GM10847 (cell line): ENCODE results near the gene MBD2.

Experiments used
- POLR2A ChIP-seq: IDR thresholded peaks from 2 replicates; pipeline ENCODE4 v1.6.1; 2011; ENCODE audit not compliant: insufficient read length; ENCODE audit errors: extremely low read depth

Gene MBD2, protein sequence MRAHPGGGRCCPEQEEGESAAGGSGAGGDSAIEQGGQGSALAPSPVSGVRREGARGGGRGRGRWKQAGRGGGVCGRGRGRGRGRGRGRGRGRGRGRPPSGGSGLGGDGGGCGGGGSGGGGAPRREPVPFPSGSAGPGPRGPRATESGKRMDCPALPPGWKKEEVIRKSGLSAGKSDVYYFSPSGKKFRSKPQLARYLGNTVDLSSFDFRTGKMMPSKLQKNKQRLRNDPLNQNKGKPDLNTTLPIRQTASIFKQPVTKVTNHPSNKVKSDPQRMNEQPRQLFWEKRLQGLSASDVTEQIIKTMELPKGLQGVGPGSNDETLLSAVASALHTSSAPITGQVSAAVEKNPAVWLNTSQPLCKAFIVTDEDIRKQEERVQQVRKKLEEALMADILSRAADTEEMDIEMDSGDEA

DNA sequence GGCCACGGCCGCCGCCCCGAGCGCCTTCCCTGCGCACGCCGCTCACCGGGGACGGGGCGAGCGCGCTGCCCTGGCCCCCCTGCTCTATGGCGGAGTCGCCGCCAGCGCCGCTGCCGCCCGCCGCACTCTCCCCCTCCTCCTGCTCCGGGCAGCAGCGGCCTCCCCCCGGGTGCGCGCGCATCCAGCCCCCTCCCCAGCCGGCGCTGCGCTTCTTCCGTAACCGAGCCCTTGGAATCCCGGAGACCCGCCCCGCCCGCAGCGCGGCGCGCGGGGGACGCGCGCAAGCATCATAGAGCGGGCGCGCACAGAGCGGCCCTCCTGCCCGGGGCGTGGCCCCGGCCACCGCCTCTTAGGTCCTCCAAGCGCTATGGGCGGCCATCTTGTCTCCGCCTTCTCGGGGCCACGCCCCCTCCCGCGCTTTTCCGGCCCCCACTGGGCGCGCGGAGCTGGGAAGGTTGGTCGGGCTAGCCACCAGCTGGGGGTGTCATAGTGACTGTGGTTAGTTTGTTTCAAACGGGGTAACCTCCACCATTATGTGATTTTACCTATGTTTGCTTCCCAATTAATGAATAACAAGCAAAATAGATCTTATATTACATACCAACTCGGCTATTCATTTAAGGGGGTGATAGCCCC lies at the start of gene MBD2:
TSS of gene MBD2 (minus strand) at position 291 of the 636 bp plus-strand sequence. CDS start at position 181, 110 bp downstream.
- peak; percentile 82 for TF ChIP-seq POLR2A

DNA sequence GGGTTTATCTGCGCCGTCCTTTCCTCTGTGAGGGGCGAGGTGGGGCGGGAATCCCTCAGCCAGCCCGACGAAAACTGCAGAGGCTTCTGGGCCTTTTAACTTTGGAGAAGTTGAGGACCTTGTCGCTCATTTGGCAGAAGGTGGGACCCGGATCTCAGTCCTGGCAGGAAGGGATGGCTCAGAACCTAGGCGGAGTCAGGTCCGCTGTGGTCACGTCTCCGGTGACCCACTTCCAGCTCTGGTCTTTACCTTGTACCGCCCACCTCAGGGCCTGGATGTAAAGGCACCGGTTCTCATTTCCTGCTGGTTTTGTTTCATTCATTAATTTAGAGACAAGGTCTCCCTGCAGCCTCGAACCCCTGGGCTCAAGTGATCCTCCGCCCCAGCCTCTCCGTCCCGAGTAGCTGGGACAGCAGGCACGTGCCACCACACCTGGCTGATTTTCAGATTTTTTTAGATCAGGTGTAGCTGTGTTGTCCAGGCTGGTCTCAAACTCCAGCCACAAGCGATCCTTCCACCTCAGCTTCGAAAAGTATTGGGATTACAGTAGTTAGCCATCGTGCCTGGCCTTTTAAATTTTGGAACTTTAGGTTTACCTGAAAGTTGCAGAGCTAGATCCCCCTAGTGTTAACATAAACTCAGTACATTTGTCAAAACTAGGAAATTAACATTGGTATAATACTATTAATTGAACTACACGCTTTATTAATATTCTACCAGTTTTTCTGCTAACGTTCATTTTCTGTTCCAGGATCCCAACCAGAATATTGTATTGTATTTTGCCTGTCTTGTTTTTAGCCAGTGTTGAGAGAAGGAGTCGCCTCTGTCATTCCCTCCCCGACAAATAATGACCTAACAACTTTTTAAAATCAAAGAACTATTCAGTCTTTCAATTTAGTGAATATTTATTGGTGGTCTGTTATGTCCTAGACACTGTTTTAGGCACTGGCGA lies 45.7 kb upstream of the MBD2 start:
- TF ChIP-seq POLR2A = no peak

DNA sequence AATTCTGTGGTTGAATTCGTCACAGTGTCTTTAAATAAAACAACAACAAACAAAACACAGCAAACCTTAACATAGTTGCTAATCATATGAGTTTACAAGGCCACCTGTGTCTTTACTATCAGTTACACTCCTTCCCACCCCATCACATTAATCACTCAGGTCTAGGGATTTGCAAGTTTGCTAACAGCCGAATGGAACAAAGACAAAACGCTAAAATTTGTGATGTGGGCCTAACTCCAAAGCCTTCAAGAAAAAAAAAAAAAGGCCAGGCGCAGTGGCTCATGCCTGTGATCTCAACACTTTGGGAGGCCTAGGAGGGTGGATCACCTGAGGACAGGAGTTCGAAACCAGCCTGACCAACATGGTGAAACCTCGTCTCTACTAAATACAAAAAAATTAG lies 44.3 kb upstream of the MBD2 start:
- no peak for TF ChIP-seq POLR2A

DNA sequence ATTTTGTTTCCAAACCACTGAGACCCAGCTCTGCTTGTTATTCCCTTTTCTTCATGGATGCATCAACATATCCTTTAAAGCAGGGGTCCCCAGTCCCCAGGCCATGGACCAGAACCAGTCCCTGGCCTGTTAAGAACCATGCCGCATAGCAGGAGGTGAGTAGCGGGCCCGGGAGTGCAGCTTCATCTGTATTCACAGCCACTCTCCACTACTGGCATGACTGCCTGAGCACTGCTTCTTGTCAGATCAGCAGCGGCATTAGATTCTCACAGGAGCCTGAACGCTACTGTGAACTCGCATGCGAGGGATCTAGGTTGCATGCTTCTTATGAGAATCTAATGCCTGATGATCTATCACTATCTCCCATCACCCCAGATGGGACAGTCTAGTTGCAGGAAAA lies 43.2 kb upstream of the MBD2 start:
- TF ChIP-seq POLR2A = no peak

DNA sequence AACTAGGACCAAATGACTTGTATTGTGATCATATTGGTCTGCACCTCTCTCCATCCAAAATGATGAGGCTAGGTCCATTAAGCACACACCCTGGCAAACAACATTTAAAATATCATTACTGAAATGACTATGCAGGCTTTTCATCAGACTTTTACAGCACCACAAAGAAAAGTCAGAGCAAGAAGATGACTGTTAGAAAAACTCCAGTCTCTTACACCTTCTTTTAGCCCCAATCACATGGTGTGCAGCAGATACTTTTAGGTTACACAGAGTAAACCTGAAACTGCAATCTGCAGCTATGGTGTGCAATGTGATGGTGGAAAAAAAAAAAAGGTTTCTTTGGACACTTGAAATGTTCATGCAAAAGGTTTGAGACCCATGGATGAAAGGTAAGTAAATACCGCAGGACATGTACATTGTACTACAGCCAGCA lies 39.5 kb upstream of the MBD2 start:
- no peak for TF ChIP-seq POLR2A

DNA sequence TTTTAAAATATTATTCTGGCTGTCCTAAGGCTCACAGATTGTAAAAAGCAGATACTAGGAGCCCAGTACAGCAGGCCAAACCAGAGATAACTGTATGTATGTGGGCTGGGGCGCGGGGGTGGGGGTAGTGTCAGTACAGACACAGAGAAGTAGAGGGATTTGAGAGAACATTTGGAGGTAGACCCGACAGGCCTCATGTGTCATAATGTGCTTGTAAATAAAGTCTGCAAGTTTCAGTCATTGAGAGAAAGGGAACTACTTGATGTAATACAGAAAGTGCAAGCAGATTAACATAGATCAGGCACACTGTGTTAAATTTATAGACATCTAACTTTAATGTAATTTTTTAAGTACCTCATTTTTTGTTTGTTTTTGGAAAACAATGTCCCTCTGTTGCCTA lies 37.4 kb upstream of the MBD2 start:
- TF ChIP-seq POLR2A = no peak

DNA sequence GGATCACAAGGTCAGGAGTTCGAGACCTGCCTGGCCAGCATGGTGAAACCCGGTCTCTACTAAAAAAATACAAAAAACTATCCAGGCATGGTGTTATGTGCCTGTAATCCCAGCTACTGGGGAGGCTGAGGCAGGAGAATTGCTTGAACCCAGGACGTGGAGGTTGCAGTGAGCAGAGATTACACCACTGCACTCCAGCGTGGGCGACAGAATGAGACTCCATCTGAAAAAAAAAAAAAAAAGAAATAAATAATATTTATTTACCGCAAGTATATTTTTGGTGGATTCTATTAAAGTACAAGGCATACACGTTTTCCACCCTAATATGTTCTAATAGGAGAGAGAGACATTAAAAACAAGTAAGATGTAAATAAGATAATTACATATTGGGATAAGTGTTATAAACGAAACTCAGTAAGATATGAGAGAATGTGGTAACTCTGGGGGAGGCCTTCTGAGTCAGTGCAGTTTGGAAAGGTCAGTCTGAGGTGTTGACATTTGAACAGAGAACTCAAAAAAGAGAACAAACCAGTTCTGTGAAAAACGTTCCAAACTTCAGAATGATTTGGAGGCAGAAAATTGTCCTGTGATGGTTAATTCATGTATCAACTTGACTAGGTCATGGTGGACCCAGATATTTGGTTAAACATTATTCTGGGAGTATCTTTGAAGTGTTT lies 36.1 kb upstream of the MBD2 start:
- TF ChIP-seq POLR2A = no peak

DNA sequence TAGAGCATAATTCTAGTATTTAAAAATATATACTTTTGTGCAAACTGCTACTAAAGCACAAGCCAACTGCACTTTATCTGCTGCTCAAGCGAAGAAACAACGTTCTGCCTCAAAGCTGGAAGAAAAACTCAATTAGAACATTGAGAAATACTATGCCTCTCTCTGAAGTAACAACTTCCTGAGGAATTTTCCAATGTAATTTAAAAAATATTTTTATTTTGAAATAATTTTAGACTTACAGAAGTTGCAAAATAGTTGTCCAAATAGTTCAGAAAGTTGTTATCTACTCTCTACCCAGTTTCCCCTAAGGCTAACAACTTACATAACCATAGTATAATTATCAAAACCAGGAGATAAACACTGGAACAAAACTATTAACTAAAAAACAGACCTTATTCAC lies 32.5 kb upstream of the MBD2 start:
- no peak for TF ChIP-seq POLR2A

DNA sequence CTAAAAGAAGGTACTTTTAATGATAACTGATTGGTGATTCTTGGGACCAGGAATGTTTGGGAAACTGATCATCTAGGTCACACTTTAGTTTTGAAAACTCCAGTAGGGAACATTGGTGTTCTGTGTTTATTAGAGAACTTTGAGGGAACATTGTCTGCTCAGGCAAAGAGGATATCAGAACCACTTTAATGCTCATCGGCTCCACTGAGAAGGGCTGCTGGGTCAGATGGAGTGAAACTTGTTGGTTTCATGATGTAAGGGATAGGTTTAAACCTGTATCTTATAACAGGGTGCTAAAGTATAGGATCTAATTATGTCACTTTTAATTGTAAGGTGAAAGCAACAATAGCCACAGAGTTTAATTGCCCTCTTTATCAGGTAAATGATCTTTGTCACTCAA lies 30.7 kb upstream of the MBD2 start:
- TF ChIP-seq POLR2A = no peak

DNA sequence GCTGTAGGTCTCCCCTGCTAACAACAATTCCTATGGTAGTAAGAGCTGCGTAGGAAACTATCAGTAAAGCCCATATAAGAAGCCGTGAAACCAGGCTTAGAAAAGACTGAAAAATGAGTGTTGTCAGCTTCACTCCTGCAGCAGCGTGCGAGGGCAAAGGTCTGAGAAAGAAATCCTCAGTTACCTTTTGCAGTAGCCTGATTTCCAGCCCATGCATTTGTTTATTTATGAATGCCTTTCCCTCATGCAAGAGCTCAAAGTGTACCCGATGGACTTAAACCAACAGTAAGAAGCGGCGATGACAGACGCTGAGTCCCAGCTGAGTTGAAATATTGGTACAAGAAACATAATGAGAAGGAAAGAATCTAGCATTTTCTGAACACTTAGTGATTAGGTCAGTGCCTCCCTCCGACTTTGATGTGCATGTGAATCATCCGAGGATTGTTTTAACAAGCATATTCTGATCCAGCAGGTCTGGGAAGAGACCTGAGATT lies 29.8 kb upstream of the MBD2 start:
- TF ChIP-seq POLR2A = no peak

DNA sequence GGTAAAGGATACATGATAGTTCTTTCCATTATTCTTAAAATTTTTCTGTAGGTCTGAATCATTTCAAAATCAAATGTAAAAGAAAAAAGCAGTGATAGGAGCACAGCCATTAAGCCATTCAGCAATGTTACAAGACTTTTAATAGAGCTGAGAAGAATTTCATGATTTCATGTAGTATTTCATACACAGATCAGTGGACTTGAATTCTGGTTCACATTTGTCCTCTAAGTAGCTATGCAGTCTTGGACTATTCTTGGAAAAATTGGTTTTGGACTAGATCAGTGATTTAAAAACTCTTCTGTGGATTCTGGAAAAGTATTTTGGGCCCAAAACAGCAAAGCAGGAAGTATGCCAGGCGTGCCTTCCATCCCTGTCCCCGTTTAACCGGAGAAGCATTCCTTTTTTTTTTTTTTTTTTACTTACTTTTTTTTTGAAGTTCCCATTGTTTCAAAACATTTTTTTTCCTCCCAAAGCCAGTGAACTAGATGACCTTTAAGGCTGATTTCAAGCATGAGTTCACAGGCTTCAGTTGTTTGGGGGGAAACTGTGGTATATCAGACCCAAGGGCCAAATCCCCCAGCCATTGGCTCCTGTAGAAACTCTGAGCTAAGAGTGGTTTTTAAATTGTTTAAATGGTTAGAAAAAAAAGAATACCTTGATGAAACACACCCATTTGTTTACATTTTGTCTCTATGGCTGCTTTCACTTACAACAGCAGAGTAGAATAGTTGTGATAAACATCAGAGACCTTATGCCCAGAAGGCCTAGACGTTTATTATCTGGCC lies 27.3 kb upstream of the MBD2 start:
- no peak for TF ChIP-seq POLR2A

DNA sequence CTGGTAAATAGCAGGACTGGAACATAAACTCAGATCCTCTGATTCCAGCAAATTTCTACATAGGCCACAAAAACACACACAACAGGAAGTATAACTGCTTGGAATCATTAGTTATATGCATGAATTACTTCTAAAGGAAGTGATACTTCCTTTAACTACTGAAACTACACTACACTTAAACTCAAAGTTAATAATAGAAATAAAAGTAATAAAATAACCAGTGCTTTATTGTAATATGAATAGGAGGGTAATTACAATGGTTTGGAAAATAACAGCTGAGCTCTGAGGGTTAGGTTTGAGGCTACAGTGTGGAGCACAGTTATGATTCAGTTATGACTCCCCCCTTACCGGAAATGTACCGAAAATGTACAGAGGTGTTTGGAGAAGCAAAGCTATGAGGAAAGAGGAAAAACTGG lies 26.4 kb upstream of the MBD2 start:
- TF ChIP-seq POLR2A = no peak

DNA sequence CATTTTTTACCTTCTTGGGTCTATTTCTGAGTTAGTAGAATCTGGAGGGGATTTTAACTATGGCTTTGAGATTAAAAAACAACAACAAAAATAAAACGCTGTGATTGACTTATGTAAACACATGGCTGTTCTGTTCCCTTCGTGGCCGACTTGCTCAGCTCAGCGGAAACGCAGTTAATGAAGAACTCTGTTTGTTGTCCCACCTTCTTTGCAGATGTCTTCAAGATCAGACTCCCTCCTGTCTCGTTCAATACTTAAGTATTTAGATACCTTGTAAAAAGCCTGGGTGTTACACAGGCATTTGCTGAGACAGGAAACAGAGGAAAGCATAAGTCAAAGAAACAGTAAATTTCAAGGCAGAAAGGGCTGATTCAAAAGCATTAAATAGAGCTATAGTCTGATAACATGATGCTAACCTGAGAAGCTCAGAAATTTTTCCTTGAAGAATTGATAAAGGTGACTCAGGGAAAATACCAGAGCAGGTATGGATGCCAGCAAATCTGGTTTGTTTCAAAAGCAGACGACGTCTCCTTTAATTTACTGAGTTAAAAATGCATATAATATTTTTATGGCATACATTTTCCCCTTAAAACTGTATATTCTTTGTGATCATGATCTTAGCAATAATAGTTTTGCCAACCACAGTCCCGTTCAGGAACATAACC lies 23.2 kb upstream of the MBD2 start:
- TF ChIP-seq POLR2A = no peak
